Measurements from ENCODE around the gene CYP26A1.

CYP26A1 gene

GRCh38 chr10:93126483-93127052 is 52.9 kb downstream of the CYP26A1 start:
- DNase-seq = no peak
